Loucy (cell line): ENCODE measurements around the gene MDM4.

Experiments
- H2AFZ ChIP-seq: fragments of 200-600 bp; sonication (generic); 2 replicates; pipeline ENCODE4 v1.6.0; 2016; ENCODE audit warnings: antibody characterized with exemption, mild to moderate bottlenecking, low read length, moderate library complexity
- H3F3A ChIP-seq: fragments of 200-600 bp; 2 replicates; pipeline ENCODE4 v1.6.0; 2016; ENCODE audit warnings: antibody characterized with exemption, low read depth, mild to moderate bottlenecking
- H3K27me3 ChIP-seq: fragments of 200-600 bp; sonication (generic); 2 replicates; pipeline ENCODE4 v1.6.1; 2014; ENCODE audit warnings: low read length, mild to moderate bottlenecking; ENCODE audit not compliant: insufficient read depth, poor library complexity, severe bottlenecking
- H3K36me3 ChIP-seq: fragments of 200-600 bp; sonication (generic); 2 replicates; pipeline ENCODE4 v1.6.1; 2016; ENCODE audit warnings: low read length; ENCODE audit not compliant: insufficient read depth
- H3K4me1 ChIP-seq: fragments of 200-600 bp; sonication (generic); 2 replicates; pipeline ENCODE4 v1.5.1; 2014; ENCODE audit warnings: low read length, mild to moderate bottlenecking; ENCODE audit not compliant: insufficient read depth, poor library complexity, severe bottlenecking
- H3K4me2 ChIP-seq: fragments of 200-600 bp; sonication (generic); 2 replicates; pipeline ENCODE4 v1.6.0; 2014; ENCODE audit warnings: antibody characterized with exemption, low read length, low read depth, mild to moderate bottlenecking; ENCODE audit not compliant: poor library complexity, severe bottlenecking
- H3K4me3 ChIP-seq: fragments of 200-600 bp; sonication (generic); 2 replicates; pipeline ENCODE4 v1.5.1; 2014; ENCODE audit warnings: low read length, mild to moderate bottlenecking, mixed read lengths; ENCODE audit not compliant: poor library complexity, severe bottlenecking
- H3K79me2 ChIP-seq: fragments of 200-600 bp; sonication (generic); 2 replicates; pipeline ENCODE4 v1.6.1; 2014; ENCODE audit warnings: low read length; ENCODE audit not compliant: insufficient read depth
- H3K9ac ChIP-seq: fragments of 200-600 bp; sonication (generic); 2 replicates; pipeline ENCODE4 v1.6.0; 2014; ENCODE audit warnings: mild to moderate bottlenecking, low read depth, low read length, moderate library complexity; ENCODE audit not compliant: poor library complexity, severe bottlenecking
- H3K9me2 ChIP-seq: fragments of 200-600 bp; sonication (generic); replicated peaks from 2 replicates; pipeline ENCODE4 v1.6.1; 2016; ENCODE audit warnings: low read depth, low read length, mixed read lengths
- H3K9me3 ChIP-seq: fragments of 200-600 bp; sonication (generic); 2 replicates; pipeline ENCODE4 v1.6.1; 2014; ENCODE audit warnings: mild to moderate bottlenecking, antibody characterized with exemption, low read length, low read depth; ENCODE audit not compliant: insufficient read depth
- H4K20me1 ChIP-seq: fragments of 200-600 bp; sonication (generic); 2 replicates; pipeline ENCODE4 v1.6.0; 2014; ENCODE audit warnings: antibody characterized with exemption, low read length, mild to moderate bottlenecking; ENCODE audit not compliant: insufficient read depth, poor library complexity, severe bottlenecking
- CTCF ChIP-seq: fragments of 200-600 bp; sonication (generic); conservative IDR thresholded peaks from 2 replicates; pipeline ENCODE4 v1.5.1; 2014; ENCODE audit warnings: mild to moderate bottlenecking, antibody characterized with exemption, low read length
- EZH2phosphoT487 ChIP-seq: fragments of 200-600 bp; IDR thresholded peaks from 2 replicates; pipeline ENCODE4 v1.6.1; 2018; ENCODE audit warnings: antibody characterized with exemption, mild to moderate bottlenecking, moderate library complexity, borderline replicate concordance

MDM4 gene

GRCh38 chr1:204605791-204606190 lies 89.6 kb downstream of the MDM4 start:
- Histone ChIP-seq H3K79me2 (no peaks in the 10 kb centered on the region), H3K4me3 (no peak overlapping the region), H3K36me3 (no peaks in the 10 kb centered on the region), H3K9me3 (no peaks in the 10 kb centered on the region), H3K4me1 (no peaks in the 10 kb centered on the region), H3K9me2 (no peaks in the 10 kb centered on the region), H3F3A (no peaks in the 10 kb centered on the region), H3K9ac (no peak overlapping the region), H3K4me2 (no peak overlapping the region), H3K27me3 (no peaks in the 10 kb centered on the region), H2AFZ (no peak overlapping the region), H4K20me1 (no peaks in the 10 kb centered on the region)
- no peak for TF ChIP-seq EZH2phosphoT487
- no peak for TF ChIP-seq CTCF
